Common myeloid progenitor, CD34-positive (primary cell): ENCODE data around the gene ETV7.

Experiments used
- CTCF ChIA-PET: fragments of 350-600 bp; sonication (Branson Sonifier 250); formaldehyde crosslinking; loops from one replicate; lab custom pipeline; 2021; ENCODE audit warnings: antibody characterized with exemption; lab: Charles Lee
- POLR2A ChIA-PET: fragments of 350-600 bp; sonication (Branson Sonifier 250); formaldehyde crosslinking; loops from one replicate; lab custom pipeline; 2021; ENCODE audit warnings: antibody characterized with exemption; lab: Charles Lee
- DNase-seq, 3 donors: peaks; one replicate each; pipeline versions ENCODE4 v3.0.0 to v3.0.0-alpha.2; 2013
- H3K27ac ChIP-seq, 2 experiments: 1 replicate in 1 of 2; 2 replicates in 1 of 2; pipeline ENCODE4 v1.7.0; 2013; ENCODE audit warnings: inconsistent platforms in 2 of 2, low read length in 2 of 2, mild to moderate bottlenecking in 2 of 2, low read depth in 1 of 2, moderate library complexity in 1 of 2; ENCODE audit not compliant: severe bottlenecking in 2 of 2, insufficient read depth in 1 of 2, poor library complexity in 1 of 2
- H3K27me3 ChIP-seq, 5 experiments: replicated peaks in 2 of 5; 1 replicate in 3 of 5; 2 replicates in 2 of 5; pipeline versions ENCODE4 v1.6.1 to v1.7.0; 2013; ENCODE audit warnings: low read length in 4 of 5, mild to moderate bottlenecking in 2 of 5, moderate library complexity in 2 of 5, inconsistent platforms in 1 of 5; ENCODE audit not compliant: insufficient read depth in 5 of 5, control insufficient read depth in 4 of 5
- H3K36me3 ChIP-seq, 4 experiments: 1 replicate in 2 of 4; 2 replicates in 2 of 4; pipeline versions ENCODE4 v1.6.1 to v1.7.0; 2013; ENCODE audit warnings: low read length in 3 of 4, control low read depth in 1 of 4, mild to moderate bottlenecking in 1 of 4; ENCODE audit not compliant: control insufficient read depth in 4 of 4, insufficient read depth in 4 of 4
- H3K4me1 ChIP-seq, 4 experiments: 1 replicate in 3 of 4; 2 replicates in 1 of 4; pipeline versions ENCODE4 v1.6.1 to v1.7.1; 2013; ENCODE audit warnings: low read length in 3 of 4, mild to moderate bottlenecking in 3 of 4, control low read depth in 1 of 4, inconsistent platforms in 1 of 4, moderate library complexity in 1 of 4; ENCODE audit not compliant: control insufficient read depth in 4 of 4, insufficient read depth in 4 of 4; ENCODE audit errors: control extremely low read depth in 1 of 4
- H3K4me3 ChIP-seq, 7 experiments: 1 replicate in 4 of 7; 2 replicates in 3 of 7; pipeline versions ENCODE4 v1.5.1 to v1.7.0; 2013; ENCODE audit warnings: mild to moderate bottlenecking in 7 of 7, low read length in 6 of 7, moderate library complexity in 6 of 7, inconsistent platforms in 2 of 7, low read depth in 2 of 7, control low read depth in 1 of 7; ENCODE audit not compliant: insufficient read depth in 4 of 7, control insufficient read depth in 1 of 7; ENCODE audit errors: extremely low read depth in 1 of 7
- H3K9me3 ChIP-seq, 5 experiments: 1 replicate in 4 of 5; 2 replicates in 1 of 5; pipeline versions ENCODE4 v1.6.1 to v1.7.1; 2013; ENCODE audit warnings: low read length in 4 of 5, mild to moderate bottlenecking in 2 of 5, inconsistent platforms in 1 of 5, low read depth in 1 of 5, moderate library complexity in 1 of 5; ENCODE audit not compliant: control insufficient read depth in 4 of 5, insufficient read depth in 2 of 5; ENCODE audit errors: control extremely low read depth in 1 of 5
- WGBS: methylation state at CpG from one replicate; pipeline ENCODE4 v1.1.5; 2013; ENCODE audit not compliant: insufficient coverage; 5-methylcytosine and 5-hydroxymethylcytosine counted together

The ETV7 gene

DNA sequence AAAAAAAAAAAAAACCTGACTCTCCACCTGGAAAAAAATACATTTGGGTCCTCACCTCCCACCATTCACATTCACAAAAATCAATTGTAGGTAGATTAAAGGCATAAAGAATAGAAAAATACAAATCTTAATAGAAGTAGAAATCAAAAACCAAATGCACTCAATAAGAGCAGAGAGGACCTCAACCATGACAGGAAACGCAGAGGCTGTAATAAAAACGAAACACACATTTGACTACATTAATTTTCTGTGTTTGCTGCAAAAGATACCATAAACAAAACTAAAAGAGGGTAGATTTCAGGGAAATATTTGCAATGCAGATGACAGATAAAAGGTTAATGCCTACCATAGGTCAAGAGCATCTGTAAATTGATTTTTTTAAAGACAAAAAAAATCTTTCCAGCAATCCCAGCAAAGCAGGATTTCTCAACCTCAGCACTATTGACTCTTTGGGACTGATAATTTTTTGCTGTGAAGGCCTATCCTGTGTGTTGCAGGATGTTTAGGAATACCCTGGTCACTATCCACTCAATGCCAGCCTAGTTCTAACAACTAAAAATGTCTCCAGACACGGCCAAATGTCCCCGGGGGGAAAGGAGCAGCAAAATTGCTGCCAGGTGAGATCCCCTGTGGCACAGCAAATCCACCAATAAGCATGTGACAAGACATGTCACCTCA is 9.1 kb downstream of the ETV7 start:
- ChIA-PET POLR2A (no interaction called here), CTCF (no interaction called here)
- H3K27me3 ChIP-seq = peaks cover 0 to 9% (median 0%) of the 10 kb centered on the region in 5 experiments
- H3K27ac ChIP-seq = no peak overlapping the region
- H3K4me3 ChIP-seq = no peak overlapping the region
- no peak for DNase-seq
- no peaks in the 10 kb centered on the region for H3K36me3 ChIP-seq
- H3K4me1 ChIP-seq = no peaks in the 10 kb centered on the region
- no peaks in the 10 kb centered on the region for H3K9me3 ChIP-seq
- no CpG with 5 or more reads among the region's 4 CpGs for WGBS

DNA sequence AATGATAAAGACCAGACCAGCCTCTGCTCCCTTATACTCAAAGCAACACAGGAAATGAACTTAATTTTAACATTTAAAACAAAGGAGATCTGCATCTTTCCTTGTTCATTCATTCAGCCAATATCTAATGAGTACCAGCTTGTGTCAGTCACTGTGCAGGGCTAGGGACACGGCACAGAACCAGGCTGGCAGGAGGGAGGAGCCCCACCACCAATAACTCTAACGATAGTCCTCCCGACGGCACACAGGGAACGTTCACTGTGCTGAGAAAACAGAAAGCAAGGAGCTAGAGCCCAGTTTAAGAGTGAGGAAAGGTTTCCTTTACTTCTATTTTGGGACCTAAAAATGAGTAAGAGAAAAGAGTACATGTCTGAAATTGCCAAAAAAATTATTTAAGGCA is 9.9 kb downstream of the ETV7 start:
- ChIA-PET CTCF (no interaction called here), POLR2A (no interaction called here)
- Histone ChIP-seq H3K9me3 (no peaks in the 10 kb centered on the region), H3K36me3 (no peaks in the 10 kb centered on the region), H3K4me1 (no peaks in the 10 kb centered on the region), H3K27me3 (peaks cover 0 to 9% (median 0%) of the 10 kb centered on the region in 5 experiments), H3K4me3 (no peak overlapping the region), H3K27ac (no peak overlapping the region)
- DNase-seq = no peak
- 96% methylated on average over 4 of the region's 5 CpGs for WGBS

DNA sequence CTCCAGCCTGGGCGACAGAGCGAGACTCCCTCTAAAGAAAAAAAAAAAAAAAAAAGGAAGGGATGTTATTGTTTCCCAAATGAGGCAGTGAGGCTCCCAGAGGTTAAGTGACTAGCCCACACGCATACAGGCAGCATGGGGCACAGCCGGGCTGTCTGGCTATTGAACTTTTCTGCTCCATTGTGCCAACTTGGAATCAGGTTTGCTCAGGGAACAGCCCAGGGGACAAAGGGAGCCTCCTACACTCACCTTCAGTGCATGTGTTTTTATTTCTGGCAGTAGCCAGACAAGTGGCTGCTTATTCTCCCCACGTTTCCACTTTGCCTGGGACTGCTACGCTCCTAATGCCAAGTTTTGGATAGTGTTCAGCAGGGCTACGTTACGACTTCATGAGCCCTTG is 10.7 kb downstream of the ETV7 start:
- Histone ChIP-seq H3K9me3 (no peaks in the 10 kb centered on the region), H3K4me3 (no peak overlapping the region), H3K27ac (no peak overlapping the region), H3K4me1 (no peaks in the 10 kb centered on the region), H3K36me3 (no peaks in the 10 kb centered on the region), H3K27me3 (peaks cover 0 to 9% (median 0%) of the 10 kb centered on the region in 5 experiments)
- no peak for DNase-seq
- POLR2A ChIA-PET = no interaction called here
- 95% methylated on average over 7 of the region's 8 CpGs for WGBS
- CTCF ChIA-PET = no interaction called here

DNA sequence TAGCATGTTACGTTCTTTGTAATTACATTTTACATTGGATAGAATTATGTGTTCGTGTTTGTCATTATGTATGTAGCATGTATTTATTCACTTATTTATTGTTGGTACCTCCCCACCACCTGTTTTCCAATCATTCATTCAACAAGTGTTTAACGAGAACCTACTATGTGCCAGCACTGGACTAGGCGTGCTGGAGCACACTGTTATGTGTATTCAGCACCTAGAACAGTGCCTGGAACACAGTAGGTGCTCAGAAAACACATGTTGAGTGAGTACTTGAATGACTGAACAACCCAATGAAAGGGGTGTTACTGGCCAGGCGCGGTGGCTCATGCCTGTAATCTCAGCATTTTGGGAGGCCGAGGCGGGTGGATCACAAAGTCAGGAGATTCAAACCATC is 11.3 kb downstream of the ETV7 start:
- POLR2A ChIA-PET = no interaction called here
- CTCF ChIA-PET = no interaction called here

GRCh38 chr6:36375644-36376155 is 11.8 kb downstream of the ETV7 start:
- peaks cover 0 to 7% (median 0%) of the 10 kb centered on the region in 5 experiments for H3K27me3 ChIP-seq
- no peak overlapping the region for H3K4me3 ChIP-seq
- ChIA-PET POLR2A (no interaction called here), CTCF (no interaction called here)
- H3K4me1 ChIP-seq = no peaks in the 10 kb centered on the region
- no peaks in the 10 kb centered on the region for H3K36me3 ChIP-seq
- DNase-seq = no peak
- 96% methylated on average over 18 of the region's 20 CpGs for WGBS
- H3K9me3 ChIP-seq = no peaks in the 10 kb centered on the region
- no peak overlapping the region for H3K27ac ChIP-seq

More for the DNA sequence above, 11.3 kb downstream of the ETV7 start:
- Histone ChIP-seq H3K36me3 (no peaks in the 10 kb centered on the region), H3K27ac (no peak overlapping the region), H3K4me3 (no peak overlapping the region), H3K9me3 (no peaks in the 10 kb centered on the region), H3K4me1 (no peaks in the 10 kb centered on the region), H3K27me3 (peaks cover 0 to 7% (median 0%) of the 10 kb centered on the region in 5 experiments)
- WGBS = 100% methylated on average over 6 of the region's 8 CpGs
- DNase-seq = no peak

DNA sequence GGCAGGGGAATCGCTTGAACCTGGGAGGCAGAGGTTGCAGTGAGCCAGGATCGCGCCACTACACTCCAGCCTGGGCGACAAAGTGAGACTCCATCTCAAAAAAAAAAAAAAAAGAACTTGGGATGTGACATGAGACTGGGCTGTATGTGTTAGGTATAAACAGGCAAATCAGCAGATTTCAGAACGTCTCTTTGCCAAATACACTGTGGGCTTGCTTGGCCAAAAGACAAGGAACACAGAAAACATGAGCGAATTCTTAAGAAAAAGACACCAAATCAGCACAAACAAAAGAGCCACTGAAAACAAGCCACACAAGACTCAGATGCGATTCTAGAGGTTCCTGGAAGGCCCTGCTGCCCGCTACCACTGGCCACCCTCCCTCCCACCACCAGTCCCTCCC is 12.5 kb downstream of the ETV7 start:
- Histone ChIP-seq H3K9me3 (no peaks in the 10 kb centered on the region), H3K27me3 (peaks cover 0 to 7% (median 0%) of the 10 kb centered on the region in 5 experiments), H3K27ac (no peak overlapping the region), H3K36me3 (no peaks in the 10 kb centered on the region), H3K4me3 (no peak overlapping the region), H3K4me1 (peaks cover 0 to 2% (median 0%) of the 10 kb centered on the region in 4 experiments)
- CTCF ChIA-PET = no interaction called here
- POLR2A ChIA-PET = no interaction called here
- 98% methylated on average over 6 of the region's 8 CpGs for WGBS
- DNase-seq = no peak

DNA sequence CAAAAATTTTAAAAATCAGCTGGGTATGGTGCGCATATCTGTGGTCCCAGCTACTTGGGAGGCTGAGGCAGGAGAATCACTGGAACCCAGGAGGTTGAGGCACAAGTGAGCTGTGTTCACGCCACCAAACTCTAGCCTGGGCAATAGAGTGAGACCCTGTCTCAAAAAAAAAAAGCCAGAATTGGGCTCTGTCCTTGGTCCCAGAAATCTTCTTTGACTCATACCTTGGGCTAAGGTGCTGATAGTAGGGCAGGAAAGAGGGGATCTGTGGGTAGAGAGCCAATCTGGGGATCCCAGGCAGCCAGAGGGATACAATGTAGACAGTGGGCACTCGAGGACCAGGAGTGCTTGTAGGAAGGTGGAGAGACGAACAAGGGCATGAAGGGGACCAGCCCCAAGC is 13.3 kb downstream of the ETV7 start:
- WGBS = 100% methylated on average over 3 of the region's 4 CpGs
- Histone ChIP-seq H3K4me3 (no peak overlapping the region), H3K9me3 (no peaks in the 10 kb centered on the region), H3K4me1 (peaks cover 0 to 10% (median 0%) of the 10 kb centered on the region in 4 experiments), H3K27ac (no peak overlapping the region), H3K36me3 (no peaks in the 10 kb centered on the region), H3K27me3 (peaks cover 0 to 7% (median 0%) of the 10 kb centered on the region in 5 experiments)
- POLR2A ChIA-PET = no interaction called here
- DNase-seq = no peak
- CTCF ChIA-PET = interaction anchor here (0.7 to 1.3 kb wide), 2 partner anchors 11 to 235 kb away, joined by 3 to 4 read pairs; no protein-coding TSS in a partner anchor
